Prostate gland (tissue), 2 donors: Measurements from ENCODE around the gene GGACT. TPM values are rescaled to one million over a fixed set of nuclear protein-coding genes. Genes with fewer than 3 reads are reported as not detected.

Source experiments
- DNase-seq: peaks from one replicate; pipeline ENCODE4 v3.0.0-alpha.2; 2019; ENCODE audit warnings: low spot score
- H3K27ac ChIP-seq, 2 donors: fragments of 200-600 bp; sonication (generic); 2 replicates each; pipeline ENCODE4 v1.5.1; 2017 to 2019
- H3K27me3 ChIP-seq: fragments of 200-600 bp; sonication (generic); replicated peaks from 2 replicates; pipeline ENCODE4 v1.5.1; 2019; ENCODE audit not compliant: insufficient read depth
- H3K36me3 ChIP-seq, 2 donors: fragments of 200-600 bp; sonication (generic); 1 replicate in 1 of 2; 2 replicates in 1 of 2; pipeline versions ENCODE4 v1.5.1 to v1.8.1; 2017 to 2019
- H3K4me1 ChIP-seq: fragments of 200-600 bp; sonication (generic); replicated peaks from 2 replicates; pipeline ENCODE4 v1.5.1; 2019
- H3K4me3 ChIP-seq, 2 donors: fragments of 200-600 bp; sonication (generic); 2 replicates each; pipeline ENCODE4 v1.5.1; 2017 to 2019
- H3K9me3 ChIP-seq: fragments of 200-600 bp; sonication (generic); 2 replicates; pipeline ENCODE4 v1.5.1; 2017
- POLR2A ChIP-seq: fragments of 450-650 bp; IDR thresholded peaks from one replicate; pipeline ENCODE4 v1.6.1; 2016; ENCODE audit warnings: antibody characterized with exemption, mild to moderate bottlenecking
- POLR2AphosphoS5 ChIP-seq: sonication (generic); formaldehyde crosslinking; IDR thresholded peaks from one replicate; pipeline ENCODE4 v1.6.1; 2017; ENCODE audit warnings: antibody characterized with exemption
- WGBS: methylation state at CpG from one replicate; pipeline ENCODE4 v1.1.5; 2018; 5-methylcytosine and 5-hydroxymethylcytosine counted together
- intact Hi-C: fragments of 100-400 bp; cut with DNase I; formaldehyde crosslinking; loops from one replicate; pipeline ENCODE4 v1.14.2; 2022
- total RNA-seq, 2 donors: library from RNA; depleted of rRNA; stranded (reverse); fragments of >200 nt; gene quantifications; one replicate each; pipeline ENCODE4 v1.1.0, GENCODE V29; 2016
- TF ChIP-seq, protein P1 (sequence below), 4 experiments: fragments of 200-600 bp in 2 of 4; fragments of 450-650 bp in 2 of 4; sonication (generic) in 2 of 4; IDR thresholded peaks; 1 replicate in 3 of 4; 2 replicates in 1 of 4; pipeline ENCODE4 v1.5.1; 2016 to 2019; ENCODE audit warnings: antibody characterized with exemption in 4 of 4, mild to moderate bottlenecking in 2 of 4, moderate library complexity in 2 of 4

GGACT gene
- total RNA-seq, 2 donors from 2014 or later: 4.8 to 15.1 TPM

DNA sequence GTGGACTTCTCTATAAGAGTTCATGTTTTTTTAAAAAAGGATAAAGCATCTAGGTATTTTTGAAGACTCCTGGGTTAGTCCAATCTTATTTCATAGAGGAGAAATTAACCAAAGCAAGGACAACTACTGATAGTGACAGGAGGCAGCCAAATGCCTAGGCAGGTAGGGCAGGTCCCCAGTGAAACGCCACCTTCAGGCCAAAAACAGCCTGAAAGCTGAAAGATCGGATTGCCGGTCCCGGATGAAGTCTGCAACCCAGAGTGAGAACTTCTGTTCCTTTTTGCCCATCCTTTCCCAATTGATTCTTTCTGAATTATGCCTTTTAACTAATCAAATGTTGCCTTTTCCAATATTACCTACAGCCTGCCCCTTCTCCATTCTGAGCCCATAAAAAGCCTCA, 6.1 kb upstream of the GGACT start:
- Histone ChIP-seq H3K4me1 (no peaks in the 10 kb centered on the region), H3K9me3 (no peaks in the 10 kb centered on the region), H3K4me3 (no peak overlapping the region), H3K27me3 (no peaks in the 10 kb centered on the region), H3K27ac (no peak overlapping the region), H3K36me3 (no peaks in the 10 kb centered on the region)
- TF ChIP-seq POLR2A (no peak), POLR2AphosphoS5 (no peak)
- TF ChIP-seq, protein P1, sequence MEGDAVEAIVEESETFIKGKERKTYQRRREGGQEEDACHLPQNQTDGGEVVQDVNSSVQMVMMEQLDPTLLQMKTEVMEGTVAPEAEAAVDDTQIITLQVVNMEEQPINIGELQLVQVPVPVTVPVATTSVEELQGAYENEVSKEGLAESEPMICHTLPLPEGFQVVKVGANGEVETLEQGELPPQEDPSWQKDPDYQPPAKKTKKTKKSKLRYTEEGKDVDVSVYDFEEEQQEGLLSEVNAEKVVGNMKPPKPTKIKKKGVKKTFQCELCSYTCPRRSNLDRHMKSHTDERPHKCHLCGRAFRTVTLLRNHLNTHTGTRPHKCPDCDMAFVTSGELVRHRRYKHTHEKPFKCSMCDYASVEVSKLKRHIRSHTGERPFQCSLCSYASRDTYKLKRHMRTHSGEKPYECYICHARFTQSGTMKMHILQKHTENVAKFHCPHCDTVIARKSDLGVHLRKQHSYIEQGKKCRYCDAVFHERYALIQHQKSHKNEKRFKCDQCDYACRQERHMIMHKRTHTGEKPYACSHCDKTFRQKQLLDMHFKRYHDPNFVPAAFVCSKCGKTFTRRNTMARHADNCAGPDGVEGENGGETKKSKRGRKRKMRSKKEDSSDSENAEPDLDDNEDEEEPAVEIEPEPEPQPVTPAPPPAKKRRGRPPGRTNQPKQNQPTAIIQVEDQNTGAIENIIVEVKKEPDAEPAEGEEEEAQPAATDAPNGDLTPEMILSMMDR (IDR thresholded peaks at IDR 0.05): no peak
- 77% methylated on average over 4 of the region's 4 CpGs for WGBS
- no peak for DNase-seq
- intact Hi-C loops: no loop called here

DNA sequence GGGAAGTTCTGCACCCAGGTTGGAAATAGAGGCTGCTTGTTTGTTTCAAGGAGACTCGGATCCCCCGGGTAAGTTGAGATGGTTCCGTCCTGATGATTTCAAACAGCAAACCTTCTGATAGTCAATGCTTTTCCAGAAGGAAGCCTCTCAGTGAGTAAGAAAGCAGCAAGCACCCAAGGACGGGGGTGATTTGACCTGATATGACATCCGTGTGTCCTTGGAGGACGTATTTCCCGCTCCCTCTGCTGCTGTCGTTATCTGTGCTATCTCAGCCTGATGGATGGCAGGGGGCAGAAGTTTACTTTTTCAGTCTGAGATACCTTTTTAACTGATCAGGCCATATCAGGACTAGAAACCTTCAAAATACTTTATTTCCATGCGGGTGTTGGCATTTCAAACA, 5.7 kb upstream of the GGACT start:
- Histone ChIP-seq H3K4me3 (no peak overlapping the region), H3K9me3 (no peaks in the 10 kb centered on the region), H3K4me1 (no peaks in the 10 kb centered on the region), H3K27me3 (no peaks in the 10 kb centered on the region), H3K36me3 (no peaks in the 10 kb centered on the region), H3K27ac (no peak overlapping the region)
- 81% methylated on average over 9 of the region's 9 CpGs for WGBS
- intact Hi-C loops: no loop called here
- DNase-seq: no peak
- TF ChIP-seq POLR2AphosphoS5: no peak
- TF ChIP-seq, protein P1 (IDR thresholded peaks at IDR 0.05): no peak
- TF ChIP-seq POLR2A: no peak

DNA sequence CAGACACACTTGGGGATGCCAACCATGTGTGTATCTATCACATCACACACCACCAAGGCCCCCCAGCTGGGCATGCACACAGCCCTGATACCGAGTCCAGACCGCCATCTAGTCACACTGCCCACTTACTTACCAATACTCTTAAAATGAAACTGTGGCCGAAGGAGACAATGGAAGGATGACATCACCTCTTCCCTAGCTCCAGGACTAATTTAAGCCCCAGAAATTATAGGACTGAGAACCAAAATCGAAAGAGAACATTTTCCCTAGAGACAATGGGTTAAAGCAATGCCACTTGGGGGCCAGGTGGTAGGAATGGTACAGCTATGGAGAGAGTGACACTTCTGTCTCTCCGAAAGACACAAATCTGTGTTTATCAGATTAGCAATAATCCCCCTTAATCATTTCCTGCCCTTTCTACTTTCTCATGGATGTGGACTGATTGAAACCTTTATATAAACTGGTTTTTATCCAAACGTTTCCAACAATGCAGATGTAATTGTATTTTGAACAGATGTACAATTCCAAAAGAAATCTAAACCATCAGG, 663 bp upstream of the GGACT start:
- whole genome bisulfite sequencing: 79% methylated on average over 6 of the region's 6 CpGs
- Histone ChIP-seq H3K27me3 (no peaks in the 10 kb centered on the region), H3K9me3 (no peaks in the 10 kb centered on the region), H3K27ac (no peak overlapping the region), H3K4me3 (no peak overlapping the region), H3K4me1 (no peaks in the 10 kb centered on the region), H3K36me3 (no peaks in the 10 kb centered on the region)
- intact Hi-C loops: no loop called here
- TF ChIP-seq POLR2A (no peak), POLR2AphosphoS5 (no peak)
- TF ChIP-seq, protein P1 (IDR thresholded peaks at IDR 0.05): no peak
- no peak for DNase-seq

DNA sequence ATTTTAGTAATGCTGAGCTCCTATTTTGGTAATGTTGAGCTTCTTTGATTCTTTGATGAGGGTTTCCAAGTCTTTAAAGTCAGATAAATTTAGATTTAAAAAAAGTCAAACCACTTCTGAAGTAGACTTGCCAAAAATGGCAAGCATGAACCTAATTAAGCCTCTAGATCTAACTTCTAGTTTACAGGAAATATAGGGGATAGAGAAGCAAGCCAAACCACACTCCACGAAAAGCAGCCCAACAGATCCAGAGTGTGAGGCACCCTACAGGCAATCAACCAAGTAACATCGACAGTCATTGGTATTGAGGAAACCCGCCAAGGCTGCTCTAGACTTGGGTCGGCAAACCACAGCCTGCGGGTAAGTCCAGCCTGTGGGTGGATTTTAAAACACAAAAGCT, 3.7 kb downstream of the GGACT start:
- H3K9me3 ChIP-seq: no peaks in the 10 kb centered on the region
- H3K4me1 ChIP-seq: no peaks in the 10 kb centered on the region
- H3K27me3 ChIP-seq: no peaks in the 10 kb centered on the region
- 84% methylated on average over 5 of the region's 5 CpGs for WGBS
- TF ChIP-seq, protein P1 (IDR thresholded peaks at IDR 0.05): no peak
- no peak for TF ChIP-seq POLR2AphosphoS5
- TF ChIP-seq POLR2A: no peak
- no peaks in the 10 kb centered on the region for H3K36me3 ChIP-seq
- intact Hi-C loops: no loop called here
- no peak overlapping the region for H3K4me3 ChIP-seq
- no peak overlapping the region for H3K27ac ChIP-seq
- no peak for DNase-seq

DNA sequence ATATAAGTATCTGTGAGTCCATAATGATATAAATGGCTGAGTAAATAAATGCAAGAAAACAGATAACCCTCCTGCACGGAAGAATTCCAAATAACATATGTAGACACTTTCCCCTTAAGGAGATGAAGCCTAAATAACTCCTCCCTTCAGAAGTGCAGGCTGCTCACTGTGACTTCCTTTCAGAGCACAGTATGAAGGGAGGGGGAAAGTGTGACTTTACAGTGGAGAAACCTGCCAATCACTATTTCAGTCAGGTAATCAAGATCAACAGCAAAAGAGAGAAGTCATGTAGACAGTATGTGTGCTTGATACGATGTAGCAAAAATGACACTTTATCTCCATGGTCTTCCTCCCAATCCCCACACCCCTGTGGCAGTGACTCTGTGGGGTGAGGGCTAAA, 7.1 kb downstream of the GGACT start:
- H3K4me3 ChIP-seq: no peak overlapping the region
- TF ChIP-seq POLR2AphosphoS5 (no peak), POLR2A (no peak)
- TF ChIP-seq, protein P1 (IDR thresholded peaks at IDR 0.05): no peak
- DNase-seq: no peak
- intact Hi-C loops: no loop called here
- no peaks in the 10 kb centered on the region for H3K36me3 ChIP-seq
- no peaks in the 10 kb centered on the region for H3K9me3 ChIP-seq
- no peaks in the 10 kb centered on the region for H3K4me1 ChIP-seq
- WGBS: 95% methylated on average over 2 of the region's 2 CpGs
- no peaks in the 10 kb centered on the region for H3K27me3 ChIP-seq
- no peak overlapping the region for H3K27ac ChIP-seq
